Fibroblast of the aortic adventitia (primary cell): Measurements from ENCODE around the gene RAC2. TPM values are rescaled to one million over a fixed set of nuclear protein-coding genes. Genes with fewer than 3 reads are reported as not detected.
A peak's percentile ranks its signal among the peaks of the same experiment; 100 is the strongest.
"Not testable (repeated sequence)": the region's sequence is repeated elsewhere in the genome, so short reads cannot be mapped to it uniquely, and the experiment has no call there.

Source experiments
- DNase-seq: peaks from one replicate; pipeline ENCODE4 v3.0.0-alpha.2; 2010; ENCODE audit warnings: low read depth
- H3K4me3 ChIP-seq: 2 replicates; pipeline ENCODE4 v1.5.1; 2011; ENCODE audit warnings: low read depth, mild to moderate bottlenecking, control low read depth, low read length, moderate library complexity
- CTCF ChIP-seq: IDR thresholded peaks from 2 replicates; pipeline ENCODE4 v1.5.1; 2011; ENCODE audit warnings: mild to moderate bottlenecking, low read length, control low read depth, inconsistent platforms; ENCODE audit not compliant: insufficient read depth
- total RNA-seq: library from RNA; depleted of rRNA; stranded (reverse); fragments of >200 nt; gene quantifications from 2 replicates; pipeline ENCODE4 v1.2.3, GENCODE V29; 2012; ENCODE audit warnings: low replicate concordance

The RAC2 gene
- total RNA-seq, 1 donor, result 14.4 TPM

- no peak overlapping the region for H3K4me3 ChIP-seq
- no peak for DNase-seq
- no peak for TF ChIP-seq CTCF
Observed at GRCh38 chr22:37203354-37204044, 40.6 kb downstream of the RAC2 start.

GRCh38 chr22:37202716-37203115, 41.4 kb downstream of the RAC2 start:
- H3K4me3 ChIP-seq, result no peak overlapping the region
- no peak for TF ChIP-seq CTCF
- no peak for DNase-seq

GRCh38 chr22:37202001-37202555, 42.0 kb downstream of the RAC2 start:
- TF ChIP-seq CTCF, result no peak
- DNase-seq, result no peak
- H3K4me3 ChIP-seq, result no peak overlapping the region

GRCh38 chr22:37201443-37201820, 42.6 kb downstream of the RAC2 start:
- not testable (repeated sequence) for H3K4me3 ChIP-seq, DNase-seq

- DNase-seq, result no peak
- TF ChIP-seq CTCF, result no peak
- H3K4me3 ChIP-seq, result peak overlapping the region; percentile 46
Observed at GRCh38 chr22:37199760-37200108, 44.3 kb downstream of the RAC2 start.

- peak; percentile 97 for DNase-seq
- TF ChIP-seq CTCF, result peak; percentile 90
- H3K4me3 ChIP-seq, result peak overlapping the region; percentile 78
Observed at GRCh38 chr22:37199103-37199759, 44.8 kb downstream of the RAC2 start.

GRCh38 chr22:37198258-37199102, 45.6 kb downstream of the RAC2 start:
- peak; percentile 70 for DNase-seq
- TF ChIP-seq CTCF, result peak; percentile 74
- peak overlapping the region; percentile 78 for H3K4me3 ChIP-seq
